ENCODE measurements around the gene POTEI.
"Not testable (repeated sequence)": the region's sequence is repeated elsewhere in the genome, so short reads cannot be mapped to it uniquely, and the experiment has no call there.

The POTEI gene

DNA sequence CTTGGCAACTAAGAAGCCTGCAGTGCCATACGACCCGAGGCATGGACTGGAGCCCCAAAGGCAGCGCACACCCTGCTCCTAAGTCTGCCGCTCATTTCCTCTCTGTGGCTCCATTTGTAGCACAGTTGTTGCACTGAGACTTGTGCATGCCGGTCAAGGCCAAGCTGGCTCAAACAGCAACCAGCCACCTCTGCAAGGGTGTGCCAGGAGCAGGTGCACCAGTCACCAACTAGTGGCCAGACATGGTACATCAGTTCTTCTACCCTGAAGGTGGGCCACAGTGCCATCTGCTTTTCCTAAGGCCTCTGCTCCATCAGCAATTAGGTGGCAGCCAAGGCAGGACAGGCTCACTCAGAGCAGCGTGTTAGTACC lies 54.4 kb downstream of the POTEI start:
- ATAC-seq = not testable (repeated sequence)

- not testable (repeated sequence) for ATAC-seq
Measured at GRCh38 chr2:130453955-130454711, 55.0 kb downstream of the POTEI start.

DNA sequence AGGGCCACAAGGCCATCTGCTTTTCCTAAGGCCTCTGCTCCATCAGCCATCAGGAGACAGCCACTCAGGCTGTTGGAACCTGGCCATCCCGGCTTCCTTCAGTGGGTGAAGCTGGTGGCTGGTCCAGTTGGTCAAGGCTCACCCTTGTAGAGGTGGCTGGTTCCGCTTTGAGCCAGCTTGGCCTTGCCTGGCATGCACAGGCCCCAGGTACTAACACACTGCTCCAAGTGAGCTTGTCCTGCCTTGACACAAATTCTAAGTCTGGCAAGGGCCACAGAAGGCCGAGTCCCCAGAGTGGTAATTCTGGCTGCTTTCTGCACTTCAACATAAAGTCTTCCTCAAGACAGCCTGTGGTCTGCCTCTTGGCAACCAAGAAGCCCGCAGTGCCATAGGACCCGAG lies 56.2 kb downstream of the POTEI start:
- ATAC-seq = not testable (repeated sequence)

GRCh38 chr2:130451823-130452222 lies 57.3 kb downstream of the POTEI start:
- not testable (repeated sequence) for ATAC-seq

DNA sequence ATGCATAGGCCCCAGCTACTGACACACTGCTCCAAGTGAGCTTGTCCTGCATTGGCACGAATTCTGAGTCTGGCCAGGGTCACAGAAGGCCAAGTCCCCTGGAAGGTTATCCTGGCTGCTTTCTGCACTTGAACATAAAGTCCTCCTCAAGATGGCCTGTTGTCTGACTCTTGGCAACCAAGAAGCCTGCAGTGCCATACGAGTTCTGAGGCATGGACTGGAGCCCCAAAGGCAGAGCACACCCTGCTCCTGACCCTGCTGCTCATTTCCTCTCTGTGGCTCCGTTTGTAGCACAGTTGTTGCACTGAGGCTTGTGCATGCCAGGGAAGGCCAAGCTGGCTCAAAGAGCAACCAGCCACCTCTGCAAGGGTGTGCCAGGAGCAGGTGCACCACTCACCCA lies 57.9 kb downstream of the POTEI start:
- not testable (repeated sequence) for ATAC-seq

DNA sequence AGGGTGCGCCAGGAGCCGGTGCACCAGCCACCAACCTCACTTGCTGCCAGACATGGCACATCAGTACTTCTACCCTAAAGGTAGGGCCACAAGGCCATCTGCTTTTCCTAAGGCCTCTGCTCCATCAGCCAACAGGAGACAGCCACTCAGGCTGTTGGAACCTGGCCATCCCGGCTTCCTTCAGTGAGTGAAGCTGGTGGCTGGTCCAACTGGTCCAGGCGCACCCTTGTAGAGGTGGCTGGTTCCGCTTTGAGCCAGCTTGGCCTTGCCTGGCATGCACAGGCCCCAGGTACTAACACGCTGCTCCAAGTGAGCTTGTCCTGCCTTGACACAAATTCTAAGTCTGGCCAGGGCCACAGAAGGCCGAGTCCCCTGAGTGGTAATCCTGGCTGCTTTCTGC lies 58.8 kb downstream of the POTEI start:
- not testable (repeated sequence) for ATAC-seq

- not testable (repeated sequence) for ATAC-seq
Measured at GRCh38 chr2:130427631-130428030, 81.5 kb downstream of the POTEI start.

GRCh38 chr2:130418845-130419244 lies 90.3 kb downstream of the POTEI start:
- not testable (repeated sequence) for ATAC-seq

DNA sequence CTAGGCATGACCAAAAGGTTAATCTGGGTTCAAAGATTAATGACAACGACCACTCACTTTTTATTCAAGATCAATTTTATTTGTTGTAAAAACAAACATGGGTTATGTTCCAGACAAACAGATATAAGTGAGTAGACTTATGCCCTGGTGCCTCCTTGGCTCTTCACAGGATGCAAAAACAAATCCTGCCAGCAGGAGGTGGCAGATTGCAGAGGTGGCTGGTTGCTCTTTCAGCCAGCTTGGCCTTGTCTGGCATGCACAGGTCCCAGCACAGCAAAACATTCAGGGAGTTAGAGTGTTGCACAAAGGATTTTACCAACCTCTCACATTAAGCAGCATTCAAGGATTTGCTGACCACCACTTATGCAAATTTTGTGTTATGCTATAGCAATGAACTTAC lies 92.4 kb downstream of the POTEI start:
- ATAC-seq = not testable (repeated sequence)
